CD4-positive, alpha-beta T cell treated with Interleukin-17A for 1 hour (primary cell): ENCODE results near the gene AXIN1.
"Not testable (repeated sequence)": the region's sequence is repeated elsewhere in the genome, so short reads cannot be mapped to it uniquely, and the experiment has no call there.

Experiments
- DNase-seq: peaks from one replicate; pipeline ENCODE4 v3.0.0-alpha.2; 2020

AXIN1 gene

GRCh38 chr16:353404-354290 is 1.1 kb upstream of the AXIN1 start:
- DNase-seq = no peak

GRCh38 chr16:351804-352520 is 561 bp downstream of the AXIN1 start:
- DNase-seq = peak; percentile 47

GRCh38 chr16:350203-350602 is 2.3 kb downstream of the AXIN1 start:
- no peak for DNase-seq

- DNase-seq = no peak
Measured at GRCh38 chr16:349211-349610, 3.3 kb downstream of the AXIN1 start.

- DNase-seq = not testable (repeated sequence)
Measured at GRCh38 chr16:348495-348894, 4.0 kb downstream of the AXIN1 start.

- DNase-seq = no peak
Measured at GRCh38 chr16:347203-347602, 5.3 kb downstream of the AXIN1 start.

GRCh38 chr16:346587-346986 is 5.9 kb downstream of the AXIN1 start:
- no peak for DNase-seq

- no peak for DNase-seq
Measured at GRCh38 chr16:345772-346171, 6.8 kb downstream of the AXIN1 start.

- no peak for DNase-seq
Measured at GRCh38 chr16:342455-343213, 9.9 kb downstream of the AXIN1 start.

- not testable (repeated sequence) for DNase-seq
Measured at GRCh38 chr16:341974-342336, 10.6 kb downstream of the AXIN1 start.

GRCh38 chr16:341095-341973 is 11.2 kb downstream of the AXIN1 start:
- DNase-seq = not testable (repeated sequence)

GRCh38 chr16:340370-341091 is 12.0 kb downstream of the AXIN1 start:
- DNase-seq = no peak

GRCh38 chr16:339680-340079 is 12.8 kb downstream of the AXIN1 start:
- no peak for DNase-seq

GRCh38 chr16:337975-338575 is 14.4 kb downstream of the AXIN1 start:
- DNase-seq = no peak

GRCh38 chr16:337437-337836 is 15.1 kb downstream of the AXIN1 start:
- no peak for DNase-seq

- DNase-seq = no peak
Measured at GRCh38 chr16:336269-336668, 16.3 kb downstream of the AXIN1 start.

- DNase-seq = not testable (repeated sequence)
Measured at GRCh38 chr16:334861-335632, 17.5 kb downstream of the AXIN1 start.

- not testable (repeated sequence) for DNase-seq
Measured at GRCh38 chr16:334164-334832, 18.2 kb downstream of the AXIN1 start.

- DNase-seq = no peak
Measured at GRCh38 chr16:333406-334094, 19.0 kb downstream of the AXIN1 start.
